WTC11 (cell line): ENCODE results near the gene MBTPS2. TPM values are rescaled to one million over a fixed set of nuclear protein-coding genes. Genes with fewer than 3 reads are reported as not detected.

ENCODE experiments used
- ATAC-seq: fragments of 200-7000 bp; cut with Tn5 transposase; 2 replicates; pipeline ENCODE4 v1.10.0; 2021; ENCODE audit warnings: mild to moderate bottlenecking, moderate library complexity
- CTCF ChIA-PET: fragments of 300-600 bp; sonication (Branson Sonifier 250); formaldehyde crosslinking; loops from one replicate; lab custom pipeline; 2021; ENCODE audit warnings: antibody characterized with exemption; lab: Charles Lee
- POLR2A ChIA-PET: fragments of 350-600 bp; sonication (Branson Sonifier 250); formaldehyde crosslinking; loops from one replicate; lab custom pipeline; 2021; ENCODE audit warnings: antibody characterized with exemption; lab: Charles Lee
- DNase-seq: peaks from one replicate; pipeline ENCODE4 v3.0.0; 2021; ENCODE audit warnings: low spot score
- H3K27ac Mint-ChIP-seq: 2 replicates; pipeline ENCODE4 v1.8.0; 2021; ENCODE audit warnings: mixed read lengths
- H3K27me3 Mint-ChIP-seq: 2 replicates; pipeline ENCODE4 v1.8.0; 2021; ENCODE audit warnings: low read depth, mild to moderate bottlenecking, moderate library complexity, mixed read lengths
- H3K36me3 Mint-ChIP-seq: 2 replicates; pipeline ENCODE4 v1.8.0; 2021; ENCODE audit warnings: mixed read lengths
- H3K4me1 Mint-ChIP-seq: 2 replicates; pipeline ENCODE4 v1.8.0; 2022; ENCODE audit warnings: mixed read lengths
- H3K4me3 Mint-ChIP-seq: 2 replicates; pipeline ENCODE4 v1.8.0; 2021; ENCODE audit warnings: mild to moderate bottlenecking, moderate library complexity, mixed read lengths
- H3K9me3 Mint-ChIP-seq: 2 replicates; pipeline ENCODE4 v1.8.0; 2021; ENCODE audit warnings: mixed read lengths
- AFF4 ChIP-seq: sonication (generic); formaldehyde crosslinking; IDR thresholded peaks from 2 replicates; pipeline ENCODE4 v1.8.1; 2023; ENCODE audit warnings: mild to moderate bottlenecking, missing genetic modification reagents, borderline replicate concordance
- CREB1 ChIP-seq: sonication (generic); formaldehyde crosslinking; IDR thresholded peaks from 2 replicates; pipeline ENCODE4 v1.8.0; 2023; ENCODE audit warnings: mild to moderate bottlenecking, missing genetic modification reagents
- ELF4 ChIP-seq: sonication (generic); formaldehyde crosslinking; IDR thresholded peaks from 2 replicates; pipeline ENCODE4 v1.8.1; 2022; ENCODE audit warnings: low read depth, mild to moderate bottlenecking, moderate library complexity, missing genetic modification reagents
- ESRRA ChIP-seq: sonication (generic); formaldehyde crosslinking; IDR thresholded peaks from 2 replicates; pipeline ENCODE4 v1.8.1; 2022; ENCODE audit warnings: mild to moderate bottlenecking, missing genetic modification reagents, borderline replicate concordance
- FOXJ3 ChIP-seq: sonication (generic); formaldehyde crosslinking; IDR thresholded peaks from 2 replicates; pipeline ENCODE4 v1.9.0; 2021; ENCODE audit warnings: missing genetic modification reagents, mild to moderate bottlenecking, borderline replicate concordance
- GABPB1 ChIP-seq: sonication (generic); formaldehyde crosslinking; IDR thresholded peaks from 2 replicates; pipeline ENCODE4 v1.8.1; 2023; ENCODE audit warnings: mild to moderate bottlenecking, missing genetic modification reagents
- MYBL2 ChIP-seq: sonication (generic); formaldehyde crosslinking; IDR thresholded peaks from 2 replicates; pipeline ENCODE4 v1.8.1; 2023; ENCODE audit warnings: mild to moderate bottlenecking, moderate library complexity, missing genetic modification reagents
- NFYB ChIP-seq: sonication (generic); formaldehyde crosslinking; conservative IDR thresholded peaks from 2 replicates; pipeline ENCODE4 v1.8.0; 2022; ENCODE audit warnings: low read depth, missing genetic modification reagents
- NR1H2 ChIP-seq: sonication (generic); formaldehyde crosslinking; IDR thresholded peaks from 2 replicates; pipeline ENCODE4 v1.9.0; 2021; ENCODE audit warnings: mild to moderate bottlenecking, moderate library complexity, missing genetic modification reagents
- TEAD4 ChIP-seq: sonication (generic); formaldehyde crosslinking; IDR thresholded peaks from 2 replicates; pipeline ENCODE4 v1.8.0; 2022; ENCODE audit warnings: mild to moderate bottlenecking, missing genetic modification reagents
- ZBTB43 ChIP-seq: sonication (generic); formaldehyde crosslinking; IDR thresholded peaks from 2 replicates; pipeline ENCODE4 v1.8.1; 2023; ENCODE audit warnings: mild to moderate bottlenecking, missing genetic modification reagents
- ZNF138 ChIP-seq: sonication (generic); formaldehyde crosslinking; conservative IDR thresholded peaks from 2 replicates; pipeline ENCODE4 v1.8.1; 2022; ENCODE audit warnings: mild to moderate bottlenecking, moderate library complexity, missing genetic modification reagents
- ZNF263 ChIP-seq: sonication (generic); formaldehyde crosslinking; IDR thresholded peaks from 2 replicates; pipeline ENCODE4 v1.8.1; 2022; ENCODE audit warnings: low read depth, mild to moderate bottlenecking, moderate library complexity, missing genetic modification reagents
- ZNF317 ChIP-seq: sonication (generic); formaldehyde crosslinking; IDR thresholded peaks from 2 replicates; pipeline ENCODE4 v1.8.1; 2023; ENCODE audit warnings: low read depth, mild to moderate bottlenecking, moderate library complexity, missing genetic modification reagents, borderline replicate concordance
- total RNA-seq: library from RNA; stranded (reverse); gene quantifications from 3 replicates; pipeline ENCODE4 v1.2.3, GENCODE V29; 2021
- TF ChIP-seq, protein P1 (sequence below): fragments of 250-450 bp; sonication (Bioruptor Pico); IDR thresholded peaks from 2 replicates; pipeline ENCODE4 v1.8.0; 2021; ENCODE audit warnings: mild to moderate bottlenecking
- TF ChIP-seq, protein P2 (sequence below): sonication (generic); formaldehyde crosslinking; IDR thresholded peaks from 2 replicates; pipeline ENCODE4 v1.8.1; 2022; ENCODE audit warnings: low read depth, mild to moderate bottlenecking, moderate library complexity, missing genetic modification reagents, borderline replicate concordance
- TF ChIP-seq, protein P3 (sequence below): sonication (generic); formaldehyde crosslinking; conservative IDR thresholded peaks from 2 replicates; pipeline ENCODE4 v1.8.1; 2022; ENCODE audit warnings: mild to moderate bottlenecking, missing genetic modification reagents
- TF ChIP-seq, protein P4 (sequence below): fragments of 250-450 bp; sonication (Bioruptor Pico); IDR thresholded peaks from 2 replicates; pipeline ENCODE4 v1.9.0; 2021; ENCODE audit warnings: moderate library complexity, mild to moderate bottlenecking, inconsistent platforms, borderline replicate concordance
- TF ChIP-seq, protein P5 (sequence below): sonication (generic); formaldehyde crosslinking; IDR thresholded peaks from 2 replicates; pipeline ENCODE4 v1.8.0; 2022; ENCODE audit warnings: mild to moderate bottlenecking, missing genetic modification reagents
- TF ChIP-seq, protein P6 (sequence below): sonication (generic); formaldehyde crosslinking; conservative IDR thresholded peaks from 2 replicates; pipeline ENCODE4 v1.8.1; 2023; ENCODE audit warnings: mild to moderate bottlenecking, low read depth, missing genetic modification reagents, moderate library complexity
- TF ChIP-seq, protein P7 (sequence below): fragments of 250-450 bp; sonication (Bioruptor Pico); IDR thresholded peaks from 2 replicates; pipeline ENCODE4 v2.1.2; 2022; ENCODE audit warnings: mild to moderate bottlenecking, moderate library complexity

The MBTPS2 gene
- total RNA-seq, 1 experiment from 2014 or later, result 9.1 TPM

- TF ChIP-seq ZNF138, result no peak
- TF ChIP-seq, protein P1, sequence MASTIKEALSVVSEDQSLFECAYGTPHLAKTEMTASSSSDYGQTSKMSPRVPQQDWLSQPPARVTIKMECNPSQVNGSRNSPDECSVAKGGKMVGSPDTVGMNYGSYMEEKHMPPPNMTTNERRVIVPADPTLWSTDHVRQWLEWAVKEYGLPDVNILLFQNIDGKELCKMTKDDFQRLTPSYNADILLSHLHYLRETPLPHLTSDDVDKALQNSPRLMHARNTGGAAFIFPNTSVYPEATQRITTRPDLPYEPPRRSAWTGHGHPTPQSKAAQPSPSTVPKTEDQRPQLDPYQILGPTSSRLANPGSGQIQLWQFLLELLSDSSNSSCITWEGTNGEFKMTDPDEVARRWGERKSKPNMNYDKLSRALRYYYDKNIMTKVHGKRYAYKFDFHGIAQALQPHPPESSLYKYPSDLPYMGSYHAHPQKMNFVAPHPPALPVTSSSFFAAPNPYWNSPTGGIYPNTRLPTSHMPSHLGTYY (CRISPR knock-in tag), result no peak
- TF ChIP-seq ZNF263, result no peak
- TF ChIP-seq NR1H2 (CRISPR knock-in tag), result no peak
- TF ChIP-seq ELF4 (CRISPR knock-in tag), result no peak
- no peak for TF ChIP-seq ZBTB43
- TF ChIP-seq, all 79 proteins: peak for 0
Observed at GRCh38 chrX:21806691-21807090, 32.7 kb upstream of the MBTPS2 start (continued).

GRCh38 chrX:21811832-21812231 is 27.6 kb upstream of the MBTPS2 start:
- Mint-ChIP-seq H3K4me1 (peaks cover 35% of the 10 kb centered on the region), H3K27ac (no peak overlapping the region), H3K27me3 (no peaks in the 10 kb centered on the region; the same call in 1 of the 2 replicates), H3K4me3 (no peak overlapping the region), H3K36me3 (peaks cover 17% of the 10 kb centered on the region), H3K9me3 (peaks cover 27% of the 10 kb centered on the region)
- ATAC-seq (no peak), DNase-seq (no peak)
- ChIA-PET POLR2A (no interaction called here), CTCF (no interaction called here)
- no peak for TF ChIP-seq GABPB1
- TF ChIP-seq, protein P2, sequence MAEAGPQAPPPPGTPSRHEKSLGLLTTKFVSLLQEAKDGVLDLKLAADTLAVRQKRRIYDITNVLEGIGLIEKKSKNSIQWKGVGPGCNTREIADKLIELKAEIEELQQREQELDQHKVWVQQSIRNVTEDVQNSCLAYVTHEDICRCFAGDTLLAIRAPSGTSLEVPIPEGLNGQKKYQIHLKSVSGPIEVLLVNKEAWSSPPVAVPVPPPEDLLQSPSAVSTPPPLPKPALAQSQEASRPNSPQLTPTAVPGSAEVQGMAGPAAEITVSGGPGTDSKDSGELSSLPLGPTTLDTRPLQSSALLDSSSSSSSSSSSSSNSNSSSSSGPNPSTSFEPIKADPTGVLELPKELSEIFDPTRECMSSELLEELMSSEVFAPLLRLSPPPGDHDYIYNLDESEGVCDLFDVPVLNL (CRISPR knock-in tag), result no peak
- TF ChIP-seq NFYB, result no peak
- TF ChIP-seq TEAD4 (CRISPR knock-in tag), result no peak
- no peak for TF ChIP-seq ESRRA (CRISPR knock-in tag)
- TF ChIP-seq FOXJ3 (CRISPR knock-in tag), result no peak
- no peak for TF ChIP-seq MYBL2 (CRISPR knock-in tag)
- no peak for TF ChIP-seq CREB1 (CRISPR knock-in tag)
- TF ChIP-seq, protein P1 (CRISPR knock-in tag), result no peak
- TF ChIP-seq, protein P3, sequence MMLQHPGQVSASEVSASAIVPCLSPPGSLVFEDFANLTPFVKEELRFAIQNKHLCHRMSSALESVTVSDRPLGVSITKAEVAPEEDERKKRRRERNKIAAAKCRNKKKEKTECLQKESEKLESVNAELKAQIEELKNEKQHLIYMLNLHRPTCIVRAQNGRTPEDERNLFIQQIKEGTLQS (CRISPR knock-in tag), result no peak
- TF ChIP-seq, protein P4, sequence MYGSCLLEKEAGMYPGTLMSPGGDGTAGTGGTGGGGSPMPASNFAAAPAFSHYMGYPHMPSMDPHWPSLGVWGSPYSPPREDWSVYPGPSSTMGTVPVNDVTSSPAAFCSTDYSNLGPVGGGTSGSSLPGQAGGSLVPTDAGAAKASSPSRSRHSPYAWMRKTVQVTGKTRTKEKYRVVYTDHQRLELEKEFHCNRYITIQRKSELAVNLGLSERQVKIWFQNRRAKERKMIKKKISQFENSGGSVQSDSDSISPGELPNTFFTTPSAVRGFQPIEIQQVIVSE (CRISPR knock-in tag), result no peak
- TF ChIP-seq ZNF317, result no peak
- no peak for TF ChIP-seq AFF4 (CRISPR knock-in tag)
- TF ChIP-seq, protein P5, sequence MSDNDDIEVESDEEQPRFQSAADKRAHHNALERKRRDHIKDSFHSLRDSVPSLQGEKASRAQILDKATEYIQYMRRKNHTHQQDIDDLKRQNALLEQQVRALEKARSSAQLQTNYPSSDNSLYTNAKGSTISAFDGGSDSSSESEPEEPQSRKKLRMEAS, result no peak
- TF ChIP-seq, protein P6, sequence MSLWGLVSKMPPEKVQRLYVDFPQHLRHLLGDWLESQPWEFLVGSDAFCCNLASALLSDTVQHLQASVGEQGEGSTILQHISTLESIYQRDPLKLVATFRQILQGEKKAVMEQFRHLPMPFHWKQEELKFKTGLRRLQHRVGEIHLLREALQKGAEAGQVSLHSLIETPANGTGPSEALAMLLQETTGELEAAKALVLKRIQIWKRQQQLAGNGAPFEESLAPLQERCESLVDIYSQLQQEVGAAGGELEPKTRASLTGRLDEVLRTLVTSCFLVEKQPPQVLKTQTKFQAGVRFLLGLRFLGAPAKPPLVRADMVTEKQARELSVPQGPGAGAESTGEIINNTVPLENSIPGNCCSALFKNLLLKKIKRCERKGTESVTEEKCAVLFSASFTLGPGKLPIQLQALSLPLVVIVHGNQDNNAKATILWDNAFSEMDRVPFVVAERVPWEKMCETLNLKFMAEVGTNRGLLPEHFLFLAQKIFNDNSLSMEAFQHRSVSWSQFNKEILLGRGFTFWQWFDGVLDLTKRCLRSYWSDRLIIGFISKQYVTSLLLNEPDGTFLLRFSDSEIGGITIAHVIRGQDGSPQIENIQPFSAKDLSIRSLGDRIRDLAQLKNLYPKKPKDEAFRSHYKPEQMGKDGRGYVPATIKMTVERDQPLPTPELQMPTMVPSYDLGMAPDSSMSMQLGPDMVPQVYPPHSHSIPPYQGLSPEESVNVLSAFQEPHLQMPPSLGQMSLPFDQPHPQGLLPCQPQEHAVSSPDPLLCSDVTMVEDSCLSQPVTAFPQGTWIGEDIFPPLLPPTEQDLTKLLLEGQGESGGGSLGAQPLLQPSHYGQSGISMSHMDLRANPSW (CRISPR knock-in tag), result no peak
- TF ChIP-seq ZNF138, result no peak
- TF ChIP-seq, protein P7, sequence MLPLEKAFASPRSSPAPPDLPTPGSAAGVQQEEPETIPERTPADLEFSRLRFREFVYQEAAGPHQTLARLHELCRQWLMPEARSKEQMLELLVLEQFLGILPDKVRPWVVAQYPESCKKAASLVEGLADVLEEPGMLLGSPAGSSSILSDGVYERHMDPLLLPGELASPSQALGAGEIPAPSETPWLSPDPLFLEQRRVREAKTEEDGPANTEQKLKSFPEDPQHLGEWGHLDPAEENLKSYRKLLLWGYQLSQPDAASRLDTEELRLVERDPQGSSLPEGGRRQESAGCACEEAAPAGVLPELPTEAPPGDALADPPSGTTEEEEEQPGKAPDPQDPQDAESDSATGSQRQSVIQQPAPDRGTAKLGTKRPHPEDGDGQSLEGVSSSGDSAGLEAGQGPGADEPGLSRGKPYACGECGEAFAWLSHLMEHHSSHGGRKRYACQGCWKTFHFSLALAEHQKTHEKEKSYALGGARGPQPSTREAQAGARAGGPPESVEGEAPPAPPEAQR (CRISPR knock-in tag), result no peak
- TF ChIP-seq ZNF263, result no peak
